ENCODE data around the gene CAGE1.

Gene CAGE1

DNA sequence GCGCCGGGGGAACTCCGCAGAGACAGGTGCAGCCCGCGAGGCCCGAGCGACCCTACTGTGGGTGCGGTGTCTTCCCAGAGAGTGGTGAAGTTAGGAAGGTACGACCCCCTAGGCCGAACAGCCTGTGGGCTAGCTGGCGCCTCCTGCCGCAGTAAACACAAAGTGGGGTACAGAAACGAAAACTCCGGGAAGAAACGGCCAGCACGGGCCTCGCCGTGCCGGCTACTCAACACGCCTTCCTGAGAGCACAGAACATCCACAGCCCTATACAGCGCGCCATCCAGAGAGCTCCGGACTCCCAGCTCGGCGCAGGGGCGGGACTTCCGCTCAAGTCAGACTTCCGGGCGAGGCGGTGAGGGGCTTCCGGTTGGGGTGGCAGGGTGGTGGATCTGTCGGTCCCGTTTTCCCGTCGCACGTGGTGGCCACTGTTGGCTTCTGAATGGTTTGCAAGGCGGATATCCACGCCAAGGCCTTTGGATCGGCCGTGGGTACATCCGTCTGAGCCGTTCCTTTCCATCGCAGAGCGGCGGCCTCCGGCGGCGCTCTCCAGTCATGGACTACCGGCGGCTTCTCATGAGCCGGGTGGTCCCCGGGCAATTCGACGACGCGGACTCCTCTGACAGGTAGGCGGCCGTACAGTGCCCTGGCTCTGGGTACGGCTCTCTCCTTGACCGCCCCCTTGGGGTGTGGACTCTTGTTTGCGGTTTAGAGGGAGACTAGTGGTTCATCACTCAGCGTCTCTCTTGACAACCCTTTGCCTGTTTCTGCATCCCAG, at the start of gene CAGE1, which contains the start of gene RIOK1:
TSS of gene CAGE1 (minus strand) at position 292 of the 775 bp plus-strand sequence. CDS start 2,569 bp downstream, outside the sequence.
TSS of gene RIOK1 (plus strand) at position 358 of the 775 bp plus-strand sequence. CDS start at position 553, 195 bp downstream.
- DNase-seq (ENCODE audit: low read depth), result peak; percentile 95

DNA sequence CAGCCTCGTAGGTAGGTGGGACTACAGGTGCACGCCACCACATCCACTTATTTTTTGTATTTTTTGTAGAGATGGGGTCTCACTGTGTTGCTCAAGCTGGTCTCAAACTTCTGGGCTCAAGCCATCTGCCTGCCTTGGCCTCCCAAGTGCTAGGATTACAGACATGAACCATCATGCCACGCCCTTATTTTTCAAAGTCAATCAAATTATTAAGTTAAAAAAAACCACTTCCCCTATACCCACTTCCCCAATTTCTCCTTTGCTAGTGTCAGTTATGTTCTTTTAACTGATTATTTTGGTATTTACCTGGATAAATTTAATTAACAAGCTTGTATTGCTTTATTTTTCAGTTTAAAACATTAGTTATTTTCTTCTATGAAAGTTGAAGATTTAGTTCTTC, 49.7 kb upstream of the CAGE1 start:
- DNase-seq (ENCODE audit: low read depth), result no peak

DNA sequence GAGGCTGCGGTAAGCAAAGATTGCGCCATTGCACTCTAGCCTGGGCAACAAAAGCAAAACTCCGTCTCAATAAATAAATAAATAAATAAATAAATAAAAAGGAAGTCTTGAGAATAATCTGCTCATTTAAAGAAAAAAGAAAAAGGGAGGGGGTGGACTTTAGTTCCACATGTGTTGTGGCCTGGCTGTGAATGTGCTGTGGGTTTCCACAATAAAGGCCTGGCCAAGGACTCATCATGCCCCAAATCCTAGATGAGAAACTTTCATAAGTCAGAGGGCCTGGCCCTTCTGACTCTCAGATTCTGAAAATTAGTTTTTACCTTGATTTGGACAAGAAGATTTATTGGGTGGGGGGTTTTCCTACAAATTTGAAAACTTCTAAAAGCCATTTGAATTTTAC, 48.5 kb upstream of the CAGE1 start:
- DNase-seq (ENCODE audit: low read depth), result no peak

DNA sequence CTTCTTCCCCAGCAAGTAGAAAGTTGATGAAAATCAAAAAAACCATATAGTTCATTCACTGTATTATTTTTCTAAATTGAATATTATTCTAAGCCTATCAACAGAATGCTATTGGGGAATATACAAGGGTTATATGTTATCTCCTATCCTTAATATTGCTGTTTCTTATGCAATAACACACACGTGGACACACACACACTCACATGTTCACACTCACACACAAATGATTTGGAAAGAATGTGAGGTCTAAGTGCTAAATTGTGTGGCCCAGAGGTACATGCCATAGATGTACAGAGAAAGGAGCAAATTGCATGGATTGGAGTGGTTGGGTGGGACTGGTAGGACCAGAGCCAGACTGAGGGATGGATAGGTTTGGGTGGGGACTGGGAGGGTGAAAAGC, 45.1 kb upstream of the CAGE1 start:
- no peak for DNase-seq (ENCODE audit: low read depth)

DNA sequence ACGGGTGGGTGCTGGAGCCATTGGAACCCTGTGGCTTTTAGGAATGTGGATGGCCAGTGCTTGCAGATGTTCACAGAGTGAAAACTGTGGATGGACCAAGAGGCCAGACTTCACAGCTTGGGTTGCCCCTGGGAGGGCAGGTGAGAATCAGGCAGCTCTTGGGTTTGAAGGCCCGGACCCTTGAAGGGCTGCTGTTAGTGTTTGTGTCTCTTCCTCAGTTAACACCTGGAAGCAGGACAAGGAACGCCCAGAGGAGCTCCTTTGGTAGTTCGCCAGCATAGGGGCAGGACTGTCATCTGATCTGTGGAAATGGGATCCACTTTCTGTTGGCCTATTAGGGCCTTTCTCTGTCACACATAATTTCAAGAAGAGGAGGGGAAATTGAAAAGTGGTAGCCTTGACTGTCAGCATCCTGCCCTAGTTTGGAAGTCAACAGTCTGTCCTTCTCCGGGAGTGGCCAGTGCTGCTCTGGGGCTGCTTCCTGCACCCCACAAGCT, 43.6 kb upstream of the CAGE1 start:
- DNase-seq (ENCODE audit: low read depth), result no peak

DNA sequence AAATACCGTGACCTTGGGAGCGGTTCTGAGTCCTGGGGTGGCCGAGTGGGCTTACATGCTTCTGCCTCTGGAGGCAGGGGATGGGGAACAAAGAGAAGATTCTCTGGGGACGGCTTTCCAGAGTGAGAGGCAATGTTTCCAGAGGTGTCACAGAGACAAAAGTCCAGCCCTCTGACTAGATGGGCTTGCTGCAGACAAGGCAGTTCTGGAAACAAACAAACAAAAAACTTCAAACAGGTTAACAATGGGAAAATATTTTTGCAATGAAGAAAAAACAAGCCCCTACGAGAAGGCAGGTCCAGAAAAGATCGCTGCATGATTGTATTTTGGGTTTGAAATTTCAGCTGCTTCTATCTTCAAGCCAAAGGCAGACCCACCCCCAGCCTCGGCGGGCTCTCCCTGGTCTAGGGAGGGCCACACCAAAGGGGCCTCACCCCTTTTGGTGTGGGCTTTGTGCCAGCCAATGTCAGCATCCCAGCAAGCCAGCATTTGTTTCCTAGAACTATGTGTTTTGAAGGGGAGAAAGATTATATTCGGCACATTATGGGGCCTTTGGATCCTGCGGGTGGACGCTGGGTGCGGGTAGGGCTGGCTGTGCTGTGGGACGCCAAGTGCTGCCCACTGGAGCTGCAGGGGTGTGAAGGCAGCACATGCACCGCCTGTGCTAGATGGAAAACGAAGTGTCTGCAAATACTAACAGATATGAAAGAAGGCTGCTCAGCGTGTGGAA, 43.0 kb upstream of the CAGE1 start:
- DNase-seq (ENCODE audit: low read depth), result no peak

DNA sequence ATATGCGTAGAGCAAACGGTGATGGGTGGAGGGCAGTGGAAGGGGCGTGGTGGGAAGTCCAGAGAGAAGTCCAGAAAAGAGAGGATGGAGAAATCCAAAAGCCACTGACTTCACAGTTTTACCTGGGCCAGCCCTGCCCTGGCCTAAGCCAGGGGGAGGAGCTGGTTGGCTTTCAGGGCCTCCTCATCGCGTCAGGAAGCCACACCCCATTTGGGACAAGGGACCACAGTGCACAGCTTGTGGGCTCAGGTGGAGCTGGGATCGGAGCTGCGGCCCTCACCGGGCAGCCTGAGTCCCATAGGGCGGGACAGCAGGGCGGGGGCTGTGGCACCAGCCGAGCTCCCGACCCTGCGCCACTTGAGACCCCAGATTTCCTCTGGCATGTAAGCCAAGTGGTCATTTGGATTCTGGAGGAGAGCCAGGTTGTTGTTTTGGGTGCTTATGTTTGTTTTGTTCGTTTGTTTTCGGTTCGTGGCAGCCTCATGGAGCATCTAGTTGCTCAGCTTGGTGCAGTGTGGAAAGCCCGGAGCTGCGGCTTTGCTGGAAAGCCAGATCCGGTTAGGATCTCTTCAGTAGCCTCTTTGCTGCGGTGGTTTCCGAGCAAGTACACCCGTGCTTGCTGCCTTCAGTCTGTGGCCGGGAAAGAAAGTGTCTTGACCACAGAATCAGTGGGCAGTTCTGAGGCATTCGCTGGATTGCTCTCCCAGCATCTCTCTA, 42.3 kb upstream of the CAGE1 start:
- DNase-seq (ENCODE audit: low read depth), result no peak

DNA sequence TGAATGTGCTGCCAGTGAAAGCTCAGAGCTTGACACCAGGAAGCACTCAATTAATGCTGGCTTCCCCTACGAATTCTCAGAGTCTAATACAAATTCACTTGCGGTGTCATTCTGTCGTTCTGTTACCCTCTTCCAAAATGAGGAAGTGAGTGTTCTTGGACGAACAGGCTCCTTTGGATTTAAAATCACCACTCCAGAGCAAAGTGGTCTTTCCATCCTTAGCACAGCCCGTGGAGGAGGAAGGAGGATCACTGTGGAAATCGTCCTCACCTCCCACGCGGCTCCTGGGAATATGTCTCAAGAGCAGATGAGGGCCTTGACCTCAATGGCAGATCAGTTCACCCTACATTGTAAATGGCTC, 41.8 kb upstream of the CAGE1 start:
- no peak for DNase-seq (ENCODE audit: low read depth)

DNA sequence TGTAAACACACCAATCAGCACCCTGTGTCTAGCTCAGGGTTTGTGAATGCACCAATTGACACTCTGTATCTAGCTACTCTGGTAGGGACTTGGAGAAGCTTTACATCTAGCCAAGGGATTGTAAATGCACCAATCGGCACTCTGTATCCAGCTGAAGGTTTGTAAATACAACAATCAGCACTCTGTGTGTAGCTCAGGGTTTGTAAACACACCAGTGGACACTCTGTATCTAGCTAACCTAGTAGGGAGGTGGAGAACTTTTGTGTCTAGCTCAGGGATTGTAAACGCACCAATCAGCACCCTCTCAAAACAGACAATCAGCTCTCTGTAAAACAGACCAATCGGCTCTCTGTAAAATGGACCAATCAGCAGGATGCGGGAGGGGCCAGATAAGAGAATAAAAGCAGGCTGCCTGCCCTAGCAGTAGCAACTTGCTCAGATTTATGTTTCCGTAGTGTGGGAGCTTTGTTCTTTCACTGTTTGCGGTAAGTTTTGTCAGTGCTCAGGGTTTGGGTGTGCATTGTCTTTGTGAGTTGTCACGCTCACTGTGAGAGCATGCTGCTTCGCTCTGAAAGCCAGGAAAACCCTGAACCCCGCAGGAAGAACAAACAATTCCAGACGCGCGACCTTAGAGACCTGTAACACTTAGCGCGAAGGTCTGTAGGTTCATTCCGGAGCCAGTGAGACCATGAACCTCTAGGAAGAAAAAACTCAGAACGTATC, 37.1 kb upstream of the CAGE1 start:
- DNase-seq (ENCODE audit: low read depth), result no peak

DNA sequence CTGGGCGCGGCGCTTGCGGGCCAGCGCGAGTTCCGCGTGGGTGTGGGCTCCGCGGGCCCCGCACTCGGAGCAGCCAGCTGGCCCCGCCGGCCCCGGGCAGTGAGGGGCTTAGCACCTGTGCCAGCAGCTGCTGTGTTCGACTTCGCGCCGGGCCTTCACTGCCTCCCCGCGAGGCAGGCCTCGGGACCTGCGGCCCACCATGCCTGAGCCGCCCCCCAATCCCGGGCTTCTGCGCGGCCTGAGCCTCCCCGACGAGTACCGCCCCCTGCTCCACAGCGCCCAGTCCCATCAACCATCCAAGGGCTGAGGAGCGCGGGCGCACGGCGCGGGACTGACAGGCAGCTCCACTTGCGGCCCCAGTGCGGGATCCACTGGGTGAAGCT, 36.3 kb upstream of the CAGE1 start:
- DNase-seq (ENCODE audit: low read depth), result no peak

DNA sequence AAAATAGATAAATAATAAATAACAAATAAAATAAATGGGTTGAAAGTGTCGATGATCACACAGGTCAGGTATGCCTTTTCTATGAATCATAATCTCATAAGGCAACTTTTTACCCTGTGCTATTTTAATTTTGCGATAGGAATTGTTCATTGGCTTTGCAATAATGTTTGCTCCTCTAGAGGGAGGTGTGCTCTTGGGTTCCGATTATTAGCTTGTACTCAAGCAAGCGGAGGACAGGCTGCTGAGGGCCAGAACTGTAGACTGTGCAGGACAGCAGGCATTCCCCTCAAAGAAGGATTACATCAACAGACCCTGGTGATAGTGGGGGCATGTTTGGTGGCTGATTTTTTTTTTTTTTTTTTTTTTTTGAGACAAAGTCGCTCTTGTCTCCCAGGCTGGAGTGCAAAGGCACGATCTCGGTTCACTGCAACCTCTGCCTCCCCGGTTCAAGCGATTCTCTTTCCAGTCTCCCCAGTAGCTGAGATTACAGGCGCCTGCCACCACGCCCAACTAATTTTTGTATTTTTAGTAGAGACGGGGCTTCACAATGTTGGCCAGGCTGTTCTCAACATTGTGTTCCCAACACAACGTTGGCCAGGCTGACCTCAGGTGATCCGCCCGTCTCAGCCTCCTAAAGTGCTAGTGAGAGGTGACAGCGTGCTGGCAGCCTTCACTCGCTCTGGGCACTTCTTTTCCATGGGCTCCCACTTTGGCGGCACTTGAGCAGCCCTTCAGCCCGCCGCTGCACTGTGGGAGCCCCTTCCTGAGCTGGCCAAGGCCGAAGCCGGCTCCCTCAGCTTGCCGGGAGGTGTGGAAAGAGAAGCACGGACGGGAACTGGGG, 35.6 kb upstream of the CAGE1 start:
- DNase-seq (ENCODE audit: low read depth), result no peak

DNA sequence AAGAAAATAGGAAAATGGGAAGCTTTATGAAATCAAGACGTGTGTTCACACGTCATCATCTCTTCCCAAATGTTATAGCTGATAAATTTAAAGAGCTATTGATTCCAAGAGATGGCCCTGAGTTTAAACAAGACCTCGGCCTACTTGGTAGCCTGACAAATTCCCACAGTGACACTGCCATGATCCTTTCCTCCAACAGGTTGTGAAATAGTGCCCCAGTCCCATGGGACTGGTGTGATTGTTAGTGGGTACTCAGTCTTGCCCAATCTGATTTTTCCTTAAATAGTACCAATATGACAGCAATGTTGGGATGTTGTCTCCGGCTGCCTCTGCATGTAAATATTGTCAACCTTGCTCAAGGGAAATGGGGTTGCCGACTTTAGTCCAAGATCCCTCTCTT, 34.5 kb upstream of the CAGE1 start:
- no peak for DNase-seq (ENCODE audit: low read depth)

DNA sequence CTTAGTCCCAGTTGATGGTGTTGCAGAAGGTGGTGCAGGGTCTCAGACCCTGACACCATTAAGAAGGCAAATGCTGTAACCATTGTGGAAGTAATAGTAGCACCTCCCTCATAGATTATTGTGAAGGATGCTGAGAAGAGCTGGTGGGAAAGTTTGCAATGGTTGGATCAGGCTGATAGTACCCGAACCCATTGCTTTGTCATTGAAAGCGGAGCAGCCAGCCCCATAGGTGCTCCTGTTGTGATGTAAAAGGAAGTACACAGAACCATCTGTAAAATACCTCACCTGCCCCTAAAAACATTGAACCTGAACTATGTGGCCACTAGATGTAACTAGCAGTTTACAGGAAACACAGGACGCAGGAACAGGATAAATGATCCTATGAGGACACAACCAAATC, 31.5 kb upstream of the CAGE1 start:
- DNase-seq (ENCODE audit: low read depth), result no peak

DNA sequence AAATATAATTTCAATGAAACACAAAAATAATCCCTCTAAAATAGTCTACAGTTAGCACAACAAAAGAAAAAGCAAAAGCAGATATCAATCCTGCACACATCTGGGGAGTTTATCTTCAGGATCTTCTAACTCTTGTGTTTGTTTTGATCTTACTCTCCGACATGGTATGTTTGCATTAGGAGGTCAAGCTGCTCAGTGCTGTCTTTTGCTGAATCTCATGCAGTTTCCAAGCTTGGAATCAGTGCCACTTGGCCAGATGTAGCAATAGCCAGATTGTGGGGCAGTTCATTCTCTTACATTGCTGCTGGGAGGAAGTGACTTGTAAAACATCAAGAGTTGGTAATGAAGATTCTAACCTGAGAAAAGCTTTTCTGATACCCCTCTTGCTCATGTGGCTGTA, 29.5 kb upstream of the CAGE1 start:
- DNase-seq (ENCODE audit: low read depth), result no peak

DNA sequence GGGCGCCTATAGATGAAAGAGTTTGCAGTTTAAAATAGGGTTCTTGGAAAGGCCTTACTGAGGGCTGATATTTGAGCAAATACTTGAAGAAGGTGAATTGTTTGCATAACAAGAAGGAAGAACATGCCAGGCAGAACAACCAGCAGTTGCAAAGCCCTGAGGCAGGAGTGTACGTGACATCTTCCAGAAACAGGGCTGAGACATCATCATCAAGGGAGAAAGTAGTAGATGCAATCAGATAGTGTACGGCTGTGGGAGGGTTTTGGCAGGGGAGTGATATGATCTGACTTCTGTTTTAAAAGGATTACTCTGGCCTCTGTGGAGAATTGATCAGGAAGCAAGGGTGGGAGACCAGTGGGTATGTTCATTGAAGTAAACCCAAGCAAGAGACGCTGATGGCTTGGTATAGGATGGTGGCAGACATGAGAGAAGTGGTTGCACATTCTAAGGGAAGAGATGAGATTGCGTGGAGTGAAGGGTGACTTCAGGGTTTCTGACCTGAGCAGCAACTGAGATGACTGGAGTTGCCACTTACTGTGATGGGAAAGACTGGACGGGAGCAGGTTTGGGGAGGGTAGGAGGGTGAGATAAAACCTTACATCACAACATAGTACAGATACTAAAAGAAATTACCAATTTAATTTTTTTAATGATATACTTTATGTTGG, 28.8 kb upstream of the CAGE1 start:
- no peak for DNase-seq (ENCODE audit: low read depth)

DNA sequence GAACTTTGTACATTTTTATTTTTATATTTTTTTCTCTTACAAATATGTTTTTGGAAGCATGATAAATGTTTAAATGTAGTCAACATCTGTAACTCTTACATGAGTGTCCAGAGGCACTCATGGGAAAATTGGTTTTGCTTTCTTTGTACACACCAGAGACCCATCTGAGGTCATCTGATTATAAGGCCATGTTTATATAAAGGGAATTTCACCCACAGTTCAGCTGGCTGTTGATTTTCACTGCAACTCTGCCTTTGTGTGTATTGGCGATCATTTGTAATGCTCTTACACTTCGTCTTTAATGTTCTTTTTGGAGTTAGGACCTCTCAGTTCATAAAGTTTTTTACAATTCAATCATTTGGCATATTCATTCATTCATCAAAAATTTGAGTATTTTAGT, 28.1 kb upstream of the CAGE1 start:
- no peak for DNase-seq (ENCODE audit: low read depth)

DNA sequence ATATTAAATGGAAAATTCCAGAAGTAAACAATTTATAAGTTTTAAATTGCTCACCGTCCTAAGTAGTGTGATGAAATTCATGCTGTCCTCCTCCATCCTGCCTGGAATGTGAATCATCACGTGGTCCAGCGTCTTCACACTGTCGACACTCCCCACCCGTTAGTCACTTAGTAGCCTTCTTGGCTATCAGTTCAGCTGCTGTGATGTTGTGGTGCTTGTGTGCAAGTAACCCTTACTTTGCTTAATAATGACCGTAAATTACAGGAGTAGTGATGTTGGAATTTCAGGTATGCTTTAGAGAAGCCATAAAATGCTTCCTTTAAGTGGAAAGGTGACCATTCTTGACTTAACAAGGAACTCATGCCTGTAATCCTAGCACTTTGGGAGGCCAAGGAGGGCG, 25.3 kb upstream of the CAGE1 start:
- no peak for DNase-seq (ENCODE audit: low read depth)

DNA sequence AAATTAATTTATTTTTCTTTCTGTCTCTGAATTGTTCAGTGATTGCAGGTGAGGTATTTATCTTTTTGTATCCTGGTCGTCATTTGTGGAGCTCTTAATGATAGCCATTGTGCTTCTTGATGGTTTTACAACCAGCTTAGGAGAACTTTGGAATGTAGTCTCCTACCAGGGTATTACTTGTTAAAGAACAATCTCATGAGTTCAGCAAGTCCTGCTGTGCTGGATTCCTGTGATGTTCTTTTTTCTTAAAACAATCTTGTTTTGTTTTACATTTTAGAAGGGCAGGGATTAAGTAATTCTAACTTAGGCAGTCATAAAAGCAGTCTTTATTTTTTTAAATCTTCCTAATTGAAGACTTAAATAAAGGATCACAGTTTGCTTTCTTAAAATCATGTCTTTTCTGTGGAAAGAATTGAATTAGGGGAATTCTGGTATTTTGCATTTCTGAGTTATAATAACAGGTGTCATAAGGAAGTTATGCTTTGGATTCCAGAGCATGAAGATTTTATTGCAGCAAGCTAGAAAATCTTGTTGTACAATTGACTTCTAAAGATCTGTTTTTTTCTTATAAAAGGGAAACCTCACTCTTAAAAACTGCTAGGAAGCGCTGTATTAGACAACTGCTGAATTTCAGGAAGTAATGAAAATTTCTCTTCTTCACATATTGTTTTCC, 23.7 kb upstream of the CAGE1 start:
- no peak for DNase-seq (ENCODE audit: low read depth)

DNA sequence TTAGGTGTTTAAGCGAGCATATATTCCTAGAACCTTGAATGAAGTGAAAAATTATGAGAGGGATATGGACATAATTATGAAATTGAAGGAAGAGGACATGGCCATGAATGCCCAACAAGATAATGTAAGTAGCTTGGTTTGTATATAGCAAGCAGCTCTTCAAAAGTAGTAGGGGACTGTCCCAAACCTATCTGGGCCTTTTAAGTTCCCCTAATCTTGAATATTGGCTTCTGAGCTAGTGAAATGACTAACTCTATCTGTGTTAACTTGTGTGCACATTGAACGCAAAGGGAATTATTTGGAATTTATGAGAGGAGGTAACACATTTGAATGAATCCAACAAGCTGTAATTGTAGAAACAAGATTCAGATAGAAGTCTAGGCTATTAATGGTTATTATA, 21.8 kb upstream of the CAGE1 start:
- DNase-seq (ENCODE audit: low read depth), result no peak

DNA sequence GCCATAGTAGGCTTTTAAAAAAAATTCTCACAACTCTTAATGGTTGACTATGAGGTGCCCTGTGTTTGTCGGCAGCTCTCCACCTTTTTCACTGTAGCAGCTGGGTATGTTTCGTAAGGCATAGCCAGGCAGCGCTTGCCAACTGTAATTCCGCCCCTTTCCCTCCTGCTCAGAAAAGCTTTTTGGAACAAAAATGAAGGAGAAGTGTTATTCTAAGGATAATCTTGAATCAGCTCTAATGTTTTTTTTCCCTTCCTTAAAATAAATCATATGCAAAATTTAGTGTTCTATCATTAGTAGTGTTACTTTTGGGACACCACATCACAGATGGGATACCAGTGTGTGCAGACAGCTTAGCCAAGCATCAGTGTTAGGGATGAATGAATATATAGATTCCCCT, 21.3 kb upstream of the CAGE1 start:
- DNase-seq (ENCODE audit: low read depth), result no peak

Data from activated T-helper 9 cell treated with anti-CD3 and anti-CD28 coated beads, Interleukin-2, amount 50 U/mL, for 16 hours (primary cell).